OCI-LY3 (cell line): ENCODE data around the gene CHD5.

Experiments used
- CTCF ChIP-seq: fragments of 200-600, 300-600 bp; sonication (generic); IDR thresholded peaks from 2 replicates; pipeline ENCODE4 v1.5.1; 2014; ENCODE audit warnings: antibody characterized with exemption, low read length, low read depth
- EZH2phosphoT487 ChIP-seq: fragments of 200-600 bp; shearing (Covaris generic); IDR thresholded peaks from 2 replicates; pipeline ENCODE4 v1.6.1; 2018; ENCODE audit warnings: antibody characterized with exemption, mixed run types, low read depth

GRCh38 chr1:6191968-6192367, 11.8 kb upstream of the CHD5 start:
- TF ChIP-seq CTCF (no peak), EZH2phosphoT487 (no peak)
